ENCODE results near the gene PLB1.

Gene PLB1

DNA sequence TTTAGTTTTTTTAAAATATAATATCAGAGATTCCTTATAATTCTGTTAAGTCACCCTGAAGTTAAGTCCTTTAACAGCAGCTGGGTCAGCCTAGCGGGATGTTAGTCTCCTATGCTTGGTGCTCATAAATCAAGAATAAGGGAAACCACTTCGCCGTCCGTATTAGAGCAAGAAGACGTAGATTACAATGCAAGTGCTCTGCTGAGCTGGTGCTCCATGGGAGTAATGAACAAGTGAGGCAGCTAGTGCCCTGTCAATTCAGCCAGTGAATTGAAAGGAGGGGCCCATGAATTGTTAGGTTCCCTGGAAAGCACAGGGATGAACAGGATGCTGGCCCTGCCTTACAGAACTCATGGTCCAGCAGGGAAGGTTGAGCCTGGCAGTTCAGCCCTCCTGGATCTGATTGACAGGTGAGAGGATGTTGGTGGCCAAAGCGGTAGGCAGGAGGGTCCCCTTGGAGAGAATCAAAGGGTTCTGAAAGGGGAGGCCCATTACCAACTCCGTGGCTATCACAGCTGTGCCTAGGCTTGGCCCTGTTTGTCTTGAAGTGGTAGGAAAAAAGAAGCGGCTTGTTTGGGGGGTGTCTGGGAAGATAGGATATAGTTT is 30.8 kb downstream of the PLB1 start:
- H3K27me3 ChIP-seq (ENCODE audit: control insufficient read depth in 1 of 2, insufficient read depth in 1 of 2, low read length in 2 of 2) = peaks cover 32 to 65% of the 10 kb centered on the region in 2 experiments
- WGBS = 85% methylated on average over 8 of the region's 8 CpGs
- DNase-seq = no peak
- no peak overlapping the region for H2BK5ac ChIP-seq (ENCODE audit: low read depth, low read length, poor library complexity, severe bottlenecking)
- H2AK5ac ChIP-seq (ENCODE audit: low read length, severe bottlenecking) = no peak overlapping the region
- H3K27ac ChIP-seq (ENCODE audit: low read length, poor library complexity, severe bottlenecking) = no peak overlapping the region
- no peak overlapping the region for H2BK120ac ChIP-seq (ENCODE audit: low read depth, low read length)
- H3K14ac ChIP-seq (ENCODE audit: low read length in 2 of 2) = no peak overlapping the region
- H3K23ac ChIP-seq (ENCODE audit: low read length in 2 of 2) = no peak overlapping the region
- H4K91ac ChIP-seq (ENCODE audit: low read length) = no peak overlapping the region
- no peak overlapping the region for H2BK15ac ChIP-seq (ENCODE audit: low read depth, poor library complexity, severe bottlenecking)
- no peaks in the 10 kb centered on the region for H3K79me1 ChIP-seq (replicated peaks; ENCODE audit: low read length, poor library complexity, severe bottlenecking)
- no peak overlapping the region for H3K18ac ChIP-seq (ENCODE audit: low read depth in 1 of 2, low read length in 2 of 2)
- H4K8ac ChIP-seq (ENCODE audit: low read length) = no peak overlapping the region
- H3K36me3 ChIP-seq (ENCODE audit: control insufficient read depth in 1 of 2, insufficient read depth in 2 of 2, low read depth in 1 of 2, low read length in 2 of 2) = no peaks in the 10 kb centered on the region
- H2BK12ac ChIP-seq (ENCODE audit: low read length in 2 of 2) = no peak overlapping the region
- no peak overlapping the region for H3K9ac ChIP-seq (ENCODE audit: low read length)
- no peak overlapping the region for H2AFZ ChIP-seq (ENCODE audit: low read depth, low read length)
- no peak overlapping the region for H3K4me3 ChIP-seq (ENCODE audit: insufficient read depth in 1 of 2, low read depth in 1 of 2, low read length in 2 of 2)
- no peaks in the 10 kb centered on the region for H3K9me3 ChIP-seq (ENCODE audit: control insufficient read depth, low read length)
- H3K4ac ChIP-seq (ENCODE audit: low read depth in 1 of 2, low read length in 2 of 2) = no peak overlapping the region
- no peaks in the 10 kb centered on the region for H3K4me1 ChIP-seq (ENCODE audit: control insufficient read depth, insufficient read depth, low read depth, low read length)
- H3K4me2 ChIP-seq (ENCODE audit: low read length, poor library complexity, severe bottlenecking) = no peak overlapping the region

DNA sequence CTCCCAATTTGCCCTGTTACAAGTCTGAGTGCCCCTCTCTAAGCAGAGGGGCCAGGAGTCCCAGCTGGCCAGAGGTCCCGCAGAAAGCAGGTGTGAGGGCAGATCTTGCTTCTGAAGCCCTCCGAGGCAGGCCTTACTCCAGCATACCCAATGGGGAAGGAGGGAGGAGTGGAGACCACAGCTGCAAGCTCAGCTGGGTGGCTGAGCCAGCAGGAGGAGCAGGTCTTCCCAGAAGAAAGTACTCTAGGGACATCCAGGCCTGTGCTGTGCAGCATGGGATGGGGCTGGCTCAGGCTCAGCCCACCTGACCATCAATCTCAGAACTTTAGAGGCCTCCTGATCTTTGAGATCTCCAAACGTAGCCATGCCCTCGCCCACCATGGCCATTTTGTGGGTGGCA is 31.3 kb downstream of the PLB1 start:
- H3K18ac ChIP-seq (ENCODE audit: low read depth in 1 of 2, low read length in 2 of 2) = no peak overlapping the region
- H3K4me3 ChIP-seq (ENCODE audit: insufficient read depth in 1 of 2, low read depth in 1 of 2, low read length in 2 of 2) = no peak overlapping the region
- no peak overlapping the region for H2BK120ac ChIP-seq (ENCODE audit: low read depth, low read length)
- H4K91ac ChIP-seq (ENCODE audit: low read length) = no peak overlapping the region
- H3K4ac ChIP-seq (ENCODE audit: low read depth in 1 of 2, low read length in 2 of 2) = no peak overlapping the region
- H3K79me1 ChIP-seq (replicated peaks; ENCODE audit: low read length, poor library complexity, severe bottlenecking) = no peaks in the 10 kb centered on the region
- H3K9me3 ChIP-seq (ENCODE audit: control insufficient read depth, low read length) = no peaks in the 10 kb centered on the region
- H3K4me2 ChIP-seq (ENCODE audit: low read length, poor library complexity, severe bottlenecking) = no peak overlapping the region
- H3K9ac ChIP-seq (ENCODE audit: low read length) = no peak overlapping the region
- no peak overlapping the region for H4K8ac ChIP-seq (ENCODE audit: low read length)
- 88% methylated on average over 4 of the region's 4 CpGs for WGBS
- H2AFZ ChIP-seq (ENCODE audit: low read depth, low read length) = no peak overlapping the region
- no peak overlapping the region for H3K23ac ChIP-seq (ENCODE audit: low read length in 2 of 2)
- H3K27me3 ChIP-seq (ENCODE audit: control insufficient read depth in 1 of 2, insufficient read depth in 1 of 2, low read length in 2 of 2) = peaks cover 26 to 63% of the 10 kb centered on the region in 2 experiments
- no peak overlapping the region for H3K14ac ChIP-seq (ENCODE audit: low read length in 2 of 2)
- H3K4me1 ChIP-seq (ENCODE audit: control insufficient read depth, insufficient read depth, low read depth, low read length) = no peaks in the 10 kb centered on the region
- H2BK15ac ChIP-seq (ENCODE audit: low read depth, poor library complexity, severe bottlenecking) = no peak overlapping the region
- no peak for DNase-seq
- no peak overlapping the region for H2BK5ac ChIP-seq (ENCODE audit: low read depth, low read length, poor library complexity, severe bottlenecking)
- H3K27ac ChIP-seq (ENCODE audit: low read length, poor library complexity, severe bottlenecking) = no peak overlapping the region
- no peaks in the 10 kb centered on the region for H3K36me3 ChIP-seq (ENCODE audit: control insufficient read depth in 1 of 2, insufficient read depth in 2 of 2, low read depth in 1 of 2, low read length in 2 of 2)
- H2AK5ac ChIP-seq (ENCODE audit: low read length, severe bottlenecking) = no peak overlapping the region
- H2BK12ac ChIP-seq (ENCODE audit: low read length in 2 of 2) = no peak overlapping the region

DNA sequence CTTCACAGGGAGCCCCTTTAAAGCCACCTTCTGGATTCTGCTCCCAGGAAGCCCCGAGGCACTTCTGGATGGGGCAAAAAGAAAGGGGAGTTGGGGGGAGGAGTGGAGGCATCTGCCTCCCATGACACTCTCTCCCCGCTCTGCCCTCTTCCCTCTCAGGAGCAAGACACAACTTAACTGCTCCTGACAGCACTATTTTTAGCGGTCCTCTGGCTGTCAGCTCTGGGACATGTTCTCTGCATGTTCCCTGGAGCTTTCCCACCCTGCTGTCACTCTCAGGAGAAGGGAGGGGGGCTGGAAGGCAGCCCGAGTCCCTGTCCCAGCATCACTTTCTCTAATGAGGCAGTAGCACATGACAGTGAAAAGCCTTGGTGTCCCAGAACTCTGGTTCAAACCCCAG is 32.3 kb downstream of the PLB1 start:
- H3K9ac ChIP-seq (ENCODE audit: low read length) = no peak overlapping the region
- H3K18ac ChIP-seq (ENCODE audit: low read depth in 1 of 2, low read length in 2 of 2) = no peak overlapping the region
- no peaks in the 10 kb centered on the region for H3K36me3 ChIP-seq (ENCODE audit: control insufficient read depth in 1 of 2, insufficient read depth in 2 of 2, low read depth in 1 of 2, low read length in 2 of 2)
- no peak overlapping the region for H2AK5ac ChIP-seq (ENCODE audit: low read length, severe bottlenecking)
- no peak overlapping the region for H2BK120ac ChIP-seq (ENCODE audit: low read depth, low read length)
- no peak overlapping the region for H3K27ac ChIP-seq (ENCODE audit: low read length, poor library complexity, severe bottlenecking)
- no peak overlapping the region for H2BK5ac ChIP-seq (ENCODE audit: low read depth, low read length, poor library complexity, severe bottlenecking)
- H2BK12ac ChIP-seq (ENCODE audit: low read length in 2 of 2) = no peak overlapping the region
- H3K9me3 ChIP-seq (ENCODE audit: control insufficient read depth, low read length) = no peaks in the 10 kb centered on the region
- no peaks in the 10 kb centered on the region for H3K4me1 ChIP-seq (ENCODE audit: control insufficient read depth, insufficient read depth, low read depth, low read length)
- no peak overlapping the region for H3K4me3 ChIP-seq (ENCODE audit: insufficient read depth in 1 of 2, low read depth in 1 of 2, low read length in 2 of 2)
- no peak overlapping the region for H4K91ac ChIP-seq (ENCODE audit: low read length)
- no peak overlapping the region for H2BK15ac ChIP-seq (ENCODE audit: low read depth, poor library complexity, severe bottlenecking)
- peak overlapping the region; percentile 24 for H4K8ac ChIP-seq (ENCODE audit: low read length)
- H3K4ac ChIP-seq (ENCODE audit: low read depth in 1 of 2, low read length in 2 of 2) = no peak overlapping the region
- no peak overlapping the region for H3K23ac ChIP-seq (ENCODE audit: low read length in 2 of 2)
- H3K79me1 ChIP-seq (replicated peaks; ENCODE audit: low read length, poor library complexity, severe bottlenecking) = no peaks in the 10 kb centered on the region
- no peak overlapping the region for H3K14ac ChIP-seq (ENCODE audit: low read length in 2 of 2)
- H3K4me2 ChIP-seq (ENCODE audit: low read length, poor library complexity, severe bottlenecking) = no peak overlapping the region
- H3K27me3 ChIP-seq (ENCODE audit: control insufficient read depth in 1 of 2, insufficient read depth in 1 of 2, low read length in 2 of 2) = peaks cover 24 to 61% of the 10 kb centered on the region in 2 experiments
- WGBS = 32% methylated on average over 3 of the region's 4 CpGs
- H2AFZ ChIP-seq (ENCODE audit: low read depth, low read length) = peak overlapping the region; percentile 67
- no peak for DNase-seq

DNA sequence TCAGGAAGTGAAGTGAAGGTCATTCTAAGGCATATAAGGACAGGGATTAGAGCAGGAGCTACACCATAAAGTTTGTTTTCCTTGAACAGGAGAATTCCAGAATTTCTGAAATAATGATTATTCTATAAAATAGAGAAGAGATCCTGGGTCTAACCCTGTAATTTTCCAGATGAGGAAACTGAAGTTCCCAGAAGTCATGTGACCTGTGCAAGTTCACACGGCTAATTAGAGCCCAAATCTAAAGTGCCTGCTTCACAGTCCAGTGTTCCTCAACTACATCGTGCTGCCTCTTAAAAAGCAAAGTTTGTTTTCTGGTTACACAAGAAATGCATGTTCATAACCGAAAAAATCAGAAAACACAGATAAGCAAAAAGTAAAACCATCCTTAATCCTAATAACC is 34.9 kb downstream of the PLB1 start:
- Histone ChIP-seq H4K8ac (ENCODE audit: low read length) (no peak overlapping the region), H3K9me3 (ENCODE audit: control insufficient read depth, low read length) (no peaks in the 10 kb centered on the region), H3K4ac (ENCODE audit: low read depth in 1 of 2, low read length in 2 of 2) (no peak overlapping the region), H3K4me1 (ENCODE audit: control insufficient read depth, insufficient read depth, low read depth, low read length) (no peaks in the 10 kb centered on the region), H3K14ac (ENCODE audit: low read length in 2 of 2) (no peak overlapping the region), H2AK5ac (ENCODE audit: low read length, severe bottlenecking) (no peak overlapping the region), H3K4me2 (ENCODE audit: low read length, poor library complexity, severe bottlenecking) (no peak overlapping the region), H3K27me3 (ENCODE audit: control insufficient read depth in 1 of 2, insufficient read depth in 1 of 2, low read length in 2 of 2) (peaks cover 9 to 45% of the 10 kb centered on the region in 2 experiments), H2BK15ac (ENCODE audit: low read depth, poor library complexity, severe bottlenecking) (no peak overlapping the region), H3K4me3 (ENCODE audit: insufficient read depth in 1 of 2, low read depth in 1 of 2, low read length in 2 of 2) (no peak overlapping the region), H4K91ac (ENCODE audit: low read length) (no peak overlapping the region), H3K18ac (ENCODE audit: low read depth in 1 of 2, low read length in 2 of 2) (no peak overlapping the region), H2AFZ (ENCODE audit: low read depth, low read length) (no peak overlapping the region), H3K23ac (ENCODE audit: low read length in 2 of 2) (no peak overlapping the region), H2BK5ac (ENCODE audit: low read depth, low read length, poor library complexity, severe bottlenecking) (no peak overlapping the region), H2BK120ac (ENCODE audit: low read depth, low read length) (no peak overlapping the region), H2BK12ac (ENCODE audit: low read length in 2 of 2) (no peak overlapping the region), H3K9ac (ENCODE audit: low read length) (no peak overlapping the region), H3K27ac (ENCODE audit: low read length, poor library complexity, severe bottlenecking) (no peak overlapping the region), H3K36me3 (ENCODE audit: control insufficient read depth in 1 of 2, insufficient read depth in 2 of 2, low read depth in 1 of 2, low read length in 2 of 2) (no peaks in the 10 kb centered on the region), H3K79me1 (replicated peaks; ENCODE audit: low read length, poor library complexity, severe bottlenecking) (no peaks in the 10 kb centered on the region)
- DNase-seq = no peak
- 81% methylated on average over 2 of the region's 3 CpGs for WGBS
